H1 (cell line): ENCODE measurements around the gene PATJ.

Experiments used
- ATF3 ChIP-seq: IDR thresholded peaks from 2 replicates; pipeline ENCODE4 v1.6.1; 2011; ENCODE audit warnings: low read depth, mild to moderate bottlenecking, low read length; ENCODE audit not compliant: insufficient read depth
- CEBPB ChIP-seq: IDR thresholded peaks from 2 replicates; pipeline ENCODE4 v1.6.1; 2012; ENCODE audit warnings: low read depth, low read length
- CREB1 ChIP-seq: IDR thresholded peaks from 2 replicates; pipeline ENCODE4 v1.6.1; 2012; ENCODE audit warnings: inconsistent platforms
- CTCF ChIP-seq, 3 experiments: IDR thresholded peaks; 1 replicate in 2 of 3; 2 replicates in 1 of 3; pipeline versions ENCODE4 v1.5.1 to v1.6.1; 2011; ENCODE audit warnings: low read length in 3 of 3, mild to moderate bottlenecking in 3 of 3, inconsistent platforms in 2 of 3, low read depth in 1 of 3, moderate library complexity in 1 of 3; ENCODE audit not compliant: insufficient read depth in 1 of 3; ENCODE audit errors: control extremely low read depth in 1 of 3
- HDAC2 ChIP-seq, 2 experiments: fragments of 300-600 bp in 1 of 2; sonication (generic) in 1 of 2; IDR thresholded peaks; 2 replicates each; pipeline ENCODE4 v1.6.1; 2011 to 2012; ENCODE audit warnings: low read depth in 2 of 2, low read length in 2 of 2, mild to moderate bottlenecking in 2 of 2, moderate library complexity in 2 of 2, borderline replicate concordance in 1 of 2, inconsistent platforms in 1 of 2
- RAD21 ChIP-seq, 2 experiments: IDR thresholded peaks in 1 of 2; conservative IDR thresholded peaks in 1 of 2; 2 replicates each; pipeline ENCODE4 v1.6.1; 2011; ENCODE audit warnings: low read depth in 2 of 2, low read length in 2 of 2, improper control_type of control experiment in 1 of 2, inconsistent platforms in 1 of 2, mild to moderate bottlenecking in 1 of 2, moderate library complexity in 1 of 2
- RFX5 ChIP-seq: IDR thresholded peaks from 2 replicates; pipeline ENCODE4 v1.6.1; 2011; ENCODE audit warnings: low read depth, low read length, improper control_type of control experiment, borderline replicate concordance
- SAP30 ChIP-seq: fragments of 300-600 bp; sonication (generic); IDR thresholded peaks from 2 replicates; pipeline ENCODE4 v1.7.1; 2012; ENCODE audit warnings: low read length, moderate library complexity, mild to moderate bottlenecking, inconsistent platforms; ENCODE audit not compliant: insufficient read depth, insufficient replicate concordance
- TEAD4 ChIP-seq: IDR thresholded peaks from 2 replicates; pipeline ENCODE4 v1.6.1; 2012; ENCODE audit warnings: low read depth, low read length, inconsistent platforms, mixed read lengths
- USF2 ChIP-seq: IDR thresholded peaks from 2 replicates; pipeline ENCODE4 v1.6.1; 2011; ENCODE audit warnings: low read length, improper control_type of control experiment
- YY1 ChIP-seq: IDR thresholded peaks from 2 replicates; pipeline ENCODE4 v1.6.1; 2011; ENCODE audit warnings: low read depth, mild to moderate bottlenecking, low read length
- TF ChIP-seq, protein P1 (sequence below): IDR thresholded peaks from 2 replicates; pipeline ENCODE4 v1.6.1; 2012; ENCODE audit warnings: low read length, inconsistent platforms
- TF ChIP-seq, protein P2 (sequence below): IDR thresholded peaks from 2 replicates; pipeline ENCODE4 v1.6.1; 2012; ENCODE audit warnings: inconsistent platforms

DNA sequence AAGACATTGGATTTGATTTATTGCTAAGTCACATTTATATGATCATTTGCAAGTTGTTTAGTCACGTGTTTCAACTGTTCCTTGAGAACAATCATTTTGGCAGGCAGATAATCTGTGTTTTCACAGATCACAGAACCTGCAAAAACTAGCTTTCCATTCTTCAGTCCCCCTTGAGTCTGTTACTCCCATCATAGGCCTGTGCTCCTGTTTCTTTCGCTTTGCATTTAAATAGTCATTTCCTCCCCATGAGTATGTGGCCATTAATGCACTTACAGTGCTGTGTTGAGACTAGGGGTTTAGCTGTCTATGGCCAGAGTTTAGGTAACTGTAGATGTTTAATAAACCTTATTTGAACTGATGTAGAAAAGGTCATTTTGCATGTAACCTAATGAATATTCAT, 214.5 kb downstream of the PATJ start:
- no peak for TF ChIP-seq CTCF (IDR thresholded peaks at IDR 0.05; ENCODE audit: control extremely low read depth in 1 of 3, insufficient read depth in 1 of 3, low read depth in 1 of 3, low read length in 3 of 3)
- TF ChIP-seq YY1 = no peak
- TF ChIP-seq RFX5 = no peak
- TF ChIP-seq CREB1 = no peak
- no peak for TF ChIP-seq ATF3
- TF ChIP-seq, protein P1, sequence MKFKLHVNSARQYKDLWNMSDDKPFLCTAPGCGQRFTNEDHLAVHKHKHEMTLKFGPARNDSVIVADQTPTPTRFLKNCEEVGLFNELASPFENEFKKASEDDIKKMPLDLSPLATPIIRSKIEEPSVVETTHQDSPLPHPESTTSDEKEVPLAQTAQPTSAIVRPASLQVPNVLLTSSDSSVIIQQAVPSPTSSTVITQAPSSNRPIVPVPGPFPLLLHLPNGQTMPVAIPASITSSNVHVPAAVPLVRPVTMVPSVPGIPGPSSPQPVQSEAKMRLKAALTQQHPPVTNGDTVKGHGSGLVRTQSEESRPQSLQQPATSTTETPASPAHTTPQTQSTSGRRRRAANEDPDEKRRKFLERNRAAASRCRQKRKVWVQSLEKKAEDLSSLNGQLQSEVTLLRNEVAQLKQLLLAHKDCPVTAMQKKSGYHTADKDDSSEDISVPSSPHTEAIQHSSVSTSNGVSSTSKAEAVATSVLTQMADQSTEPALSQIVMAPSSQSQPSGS = no peak
- no peak for TF ChIP-seq USF2
- no peak for TF ChIP-seq TEAD4
- no peak for TF ChIP-seq RAD21 (IDR thresholded peaks at IDR 0.05 in 1 of 2, conservative IDR thresholded peaks at IDR 0.05 in 1 of 2; ENCODE audit: low read depth in 2 of 2, low read length in 2 of 2)
- TF ChIP-seq, protein P2, sequence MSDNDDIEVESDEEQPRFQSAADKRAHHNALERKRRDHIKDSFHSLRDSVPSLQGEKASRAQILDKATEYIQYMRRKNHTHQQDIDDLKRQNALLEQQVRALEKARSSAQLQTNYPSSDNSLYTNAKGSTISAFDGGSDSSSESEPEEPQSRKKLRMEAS = no peak
- no peak for TF ChIP-seq HDAC2 (IDR thresholded peaks at IDR 0.05; ENCODE audit: borderline replicate concordance in 1 of 2, low read depth in 2 of 2, low read length in 2 of 2)
- no peak for TF ChIP-seq CEBPB
- TF ChIP-seq SAP30 = no peak
